Measurements from ENCODE around the gene SECISBP2L.
A peak's percentile ranks its signal among the peaks of the same experiment; 100 is the strongest.

SECISBP2L gene

DNA sequence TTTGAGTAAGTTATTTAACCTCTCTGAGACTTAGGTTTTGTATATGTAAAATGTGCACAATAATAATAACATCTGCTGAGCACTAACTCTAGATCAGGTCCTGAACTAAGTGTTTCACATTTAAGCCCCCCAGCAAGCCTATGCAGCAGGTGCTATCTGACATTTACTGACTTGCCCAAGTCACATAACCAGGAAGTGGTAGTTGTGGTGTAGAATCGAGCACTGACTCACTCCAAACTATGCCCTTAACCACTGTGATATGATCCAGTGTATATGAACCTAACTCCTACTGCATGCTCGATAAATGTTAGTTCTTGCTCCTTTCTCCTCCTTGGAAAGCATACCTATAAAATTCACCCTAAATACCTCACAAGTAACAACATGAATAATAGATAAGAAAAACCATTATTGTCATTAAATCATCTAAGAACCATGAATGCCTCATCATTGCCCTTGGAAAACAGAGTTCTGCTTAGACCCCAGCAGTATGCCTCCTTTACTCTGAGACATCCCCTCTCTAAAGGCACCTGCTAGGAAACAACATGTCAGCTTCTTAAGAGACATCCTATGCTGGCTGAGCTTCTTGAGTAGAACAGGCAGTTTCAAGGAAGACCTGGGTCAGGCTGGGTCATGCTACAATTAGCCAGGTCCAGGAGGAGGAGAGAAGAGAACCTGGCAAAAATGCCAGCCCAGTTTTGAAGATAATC is 79.5 kb downstream of the SECISBP2L start:
- no peak for DNase-seq (ENCODE audit: low spot score)

DNA sequence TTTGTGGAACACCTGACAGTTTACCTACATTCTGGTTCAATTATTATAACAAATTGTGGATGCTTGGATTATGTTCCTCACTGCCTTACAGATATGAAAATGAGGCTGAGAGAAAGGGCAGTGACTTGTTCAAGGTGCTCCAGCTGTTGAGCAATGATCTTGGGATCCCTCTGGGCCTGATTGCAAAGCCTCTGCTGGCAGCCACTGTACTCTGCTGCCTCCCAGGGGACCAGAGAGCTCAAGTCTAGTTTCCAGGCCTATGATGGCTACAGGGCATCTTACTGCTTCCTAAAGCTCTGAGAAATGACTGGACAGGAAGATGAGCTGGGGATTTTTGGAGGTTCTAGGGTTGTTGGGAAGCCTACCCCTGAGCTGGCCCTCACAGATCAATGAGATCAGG is 80.3 kb downstream of the SECISBP2L start:
- DNase-seq (ENCODE audit: low spot score), result no peak

GRCh38 chr15:48964898-48965297 is 81.3 kb downstream of the SECISBP2L start:
- DNase-seq (ENCODE audit: low spot score), result no peak

- peak; percentile 74 for DNase-seq (ENCODE audit: low spot score)
Measured at GRCh38 chr15:48963524-48964113, 82.6 kb downstream of the SECISBP2L start, which contains the start of gene SHC4. TSS of gene SHC4 (minus strand) at chr15:48963919. CDS start at chr15:48963015, 904 bp downstream.

DNA sequence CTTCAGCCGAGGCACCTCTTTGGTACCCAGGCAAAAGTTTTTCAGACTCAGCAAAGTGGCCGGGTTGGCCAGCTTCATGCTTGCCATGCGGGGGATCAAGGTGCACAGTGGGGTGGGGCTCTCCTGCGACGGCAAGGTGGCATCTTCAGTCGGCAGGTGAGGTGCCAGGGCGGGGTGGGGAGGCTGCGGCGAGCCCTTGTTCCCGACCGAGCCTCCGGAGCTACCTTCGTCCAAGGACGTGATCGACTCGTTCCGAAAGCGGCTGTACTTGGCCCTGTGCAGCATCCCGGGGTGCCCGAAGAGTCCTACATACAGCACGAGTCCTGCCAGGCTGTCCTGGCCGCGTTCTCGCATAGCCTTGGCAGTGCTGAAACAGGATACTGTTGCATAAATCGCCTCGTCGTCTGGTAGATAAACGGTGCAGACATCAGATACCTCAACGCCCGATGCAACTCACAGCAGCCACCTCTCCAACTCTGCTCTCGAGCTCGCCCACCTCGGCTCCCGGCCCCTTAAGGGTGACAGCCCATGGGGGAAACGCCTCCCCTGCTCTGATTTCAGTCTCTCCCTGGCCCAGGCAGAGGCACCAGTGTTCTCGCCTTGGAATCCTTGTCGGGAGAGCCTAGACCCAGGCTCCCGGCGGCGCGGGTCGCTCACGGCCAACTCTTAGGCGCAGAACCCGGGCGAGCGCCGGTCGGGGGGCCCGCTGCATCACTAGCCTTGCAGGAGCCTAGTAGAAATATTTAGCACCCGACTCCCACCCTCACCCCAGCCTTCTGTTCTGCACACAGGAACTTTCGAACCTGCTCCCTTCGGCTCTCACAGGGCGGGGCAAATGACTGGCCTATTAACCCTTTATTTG is 83.4 kb downstream of the SECISBP2L start:
- peak; percentile 68 for DNase-seq (ENCODE audit: low spot score)

GRCh38 chr15:48955967-48956366 is 90.3 kb downstream of the SECISBP2L start:
- DNase-seq (ENCODE audit: low spot score), result no peak

DNA sequence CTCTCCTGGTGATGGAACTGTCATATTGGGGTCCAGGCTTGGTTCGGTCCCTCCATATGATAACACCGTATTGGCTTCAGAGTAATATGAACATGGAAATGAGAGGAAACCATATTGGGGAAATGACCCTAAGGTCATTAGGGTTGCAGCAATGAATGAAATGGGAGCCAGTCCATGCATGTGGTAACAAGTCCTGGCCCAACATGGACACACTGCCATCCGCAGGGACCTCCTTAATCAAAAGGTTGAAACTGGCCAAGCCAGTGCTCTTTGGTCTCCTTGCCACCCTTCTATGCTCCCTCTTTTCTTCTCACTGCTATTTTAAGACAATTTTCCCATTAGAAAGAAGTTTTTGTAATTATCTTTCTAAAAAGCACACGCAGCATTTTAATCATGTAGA is 90.9 kb downstream of the SECISBP2L start:
- DNase-seq (ENCODE audit: low spot score), result no peak

- DNase-seq (ENCODE audit: low spot score), result no peak
Measured at GRCh38 chr15:48954538-48954937, 91.7 kb downstream of the SECISBP2L start.

GRCh38 chr15:48946840-48947187 is 99.4 kb downstream of the SECISBP2L start:
- no peak for DNase-seq (ENCODE audit: low spot score)

GRCh38 chr15:48946074-48946839 is 100.0 kb downstream of the SECISBP2L start:
- DNase-seq (ENCODE audit: low spot score), result no peak

- no peak for DNase-seq (ENCODE audit: low spot score)
Measured at GRCh38 chr15:48945386-48945785, 100.9 kb downstream of the SECISBP2L start.

- no peak for DNase-seq (ENCODE audit: low spot score)
Measured at GRCh38 chr15:48941904-48942303, 104.3 kb downstream of the SECISBP2L start.

DNA sequence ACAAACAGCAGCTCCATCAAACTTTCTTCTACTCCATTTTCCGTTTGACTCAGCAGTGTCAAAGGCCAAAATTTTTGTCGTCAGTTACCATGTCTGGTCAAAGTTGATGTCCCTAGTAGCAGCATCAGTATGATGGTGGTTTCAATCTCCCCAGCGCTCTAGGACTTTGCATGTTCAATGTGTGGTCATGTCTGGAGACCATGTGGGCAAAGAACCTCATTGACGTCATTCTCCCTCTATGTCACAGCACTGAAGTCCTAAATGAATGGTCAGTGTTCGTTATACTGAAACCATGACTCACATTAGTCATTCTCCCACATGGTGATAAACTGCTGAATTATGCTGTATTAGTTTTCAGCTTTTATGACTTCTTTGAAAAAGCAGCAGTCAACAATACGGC is 105.7 kb downstream of the SECISBP2L start:
- no peak for DNase-seq (ENCODE audit: low spot score)

DNA sequence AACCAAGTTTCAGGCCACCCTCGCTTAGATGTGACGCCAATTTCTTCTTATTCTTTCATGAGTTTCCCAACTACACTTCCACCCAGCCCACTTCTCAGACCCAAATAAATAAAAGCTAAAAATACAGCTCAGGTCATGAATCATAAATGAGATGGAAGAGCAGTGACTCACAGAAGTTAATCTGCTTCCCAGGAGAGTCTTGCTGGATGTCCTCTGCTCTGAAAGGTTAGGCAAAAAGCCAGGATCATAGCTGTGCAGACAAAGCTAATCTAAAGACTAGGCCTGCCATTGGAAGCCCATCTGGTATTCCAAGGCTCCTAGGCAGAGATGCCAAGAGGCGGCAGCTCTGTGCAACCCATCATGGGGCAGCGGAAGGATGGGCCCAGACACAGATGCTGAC is 106.6 kb downstream of the SECISBP2L start:
- DNase-seq (ENCODE audit: low spot score), result no peak

Data from ecto neural progenitor cell (in vitro differentiated cells).